ENCODE measurements around the gene CAMK1.
A peak's percentile ranks its signal among the peaks of the same experiment; 100 is the strongest.
"Not testable (repeated sequence)": the region's sequence is repeated elsewhere in the genome, so short reads cannot be mapped to it uniquely, and the experiment has no call there.

CAMK1 gene

GRCh38 chr3:9792405-9793160, 22.8 kb upstream of the CAMK1 start, which contains the start of the genes ARPC4 and TADA3:
TSS of gene ARPC4 (plus strand) at chr3:9793082. CDS start at chr3:9793122, 40 bp downstream.
TSS of gene TADA3 (minus strand) at chr3:9792473. CDS start at chr3:9791466, 1,007 bp downstream.
- peak; percentile 99 for DNase-seq

DNA sequence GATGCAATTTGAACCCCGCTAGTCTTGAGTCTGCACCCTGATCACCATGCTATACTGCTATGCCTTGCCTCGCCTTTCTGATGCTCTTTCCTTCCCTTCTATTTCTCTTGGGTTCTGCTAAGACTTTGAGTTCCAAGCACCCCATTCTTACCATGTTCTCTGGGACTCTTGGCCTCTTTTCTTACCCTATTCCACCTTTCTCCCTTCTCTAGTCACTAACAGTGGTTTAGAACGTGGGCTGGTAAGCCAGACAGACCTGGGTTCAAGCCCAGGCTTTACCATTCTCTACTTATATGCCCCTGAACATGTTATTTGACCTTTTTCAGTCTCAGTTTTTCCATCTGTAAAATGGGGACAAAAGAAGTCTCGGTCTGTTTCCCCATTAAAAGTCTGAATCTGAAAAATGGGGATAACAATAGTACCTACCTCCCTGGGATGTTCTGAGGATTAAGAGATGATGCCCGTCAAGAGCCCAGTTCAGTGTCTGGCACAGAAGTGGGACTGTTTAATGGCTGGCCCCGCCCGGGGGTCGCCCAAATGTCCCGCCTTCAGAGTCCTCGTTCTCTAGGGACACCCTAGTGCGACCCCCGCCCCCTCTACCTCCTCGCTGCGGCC, 22.1 kb upstream of the CAMK1 start:
- no peak for DNase-seq

DNA sequence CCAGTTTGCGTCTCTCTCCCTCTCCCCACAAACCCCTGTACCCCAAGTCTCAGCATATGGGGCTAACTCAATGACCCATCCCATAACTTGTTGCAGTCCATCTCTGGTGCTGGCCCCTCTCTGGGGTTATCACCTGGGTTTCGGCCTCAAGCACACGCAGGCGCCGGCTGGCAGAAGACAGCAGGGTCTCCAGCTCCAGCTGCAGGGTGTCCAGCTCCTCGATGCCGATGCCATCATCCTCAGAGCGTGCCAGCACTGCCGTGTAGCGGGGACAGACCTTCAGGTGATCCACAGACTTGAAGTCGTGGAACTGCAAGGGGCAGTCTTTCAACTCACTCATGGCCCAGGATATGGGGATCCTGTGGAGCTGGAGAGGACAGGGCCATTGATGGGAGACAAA, 21.4 kb upstream of the CAMK1 start:
- DNase-seq, result no peak

GRCh38 chr3:9787714-9788113, 18.0 kb upstream of the CAMK1 start:
- DNase-seq, result peak; percentile 38

GRCh38 chr3:9786825-9787669, 17.3 kb upstream of the CAMK1 start:
- DNase-seq, result peak; percentile 82

DNA sequence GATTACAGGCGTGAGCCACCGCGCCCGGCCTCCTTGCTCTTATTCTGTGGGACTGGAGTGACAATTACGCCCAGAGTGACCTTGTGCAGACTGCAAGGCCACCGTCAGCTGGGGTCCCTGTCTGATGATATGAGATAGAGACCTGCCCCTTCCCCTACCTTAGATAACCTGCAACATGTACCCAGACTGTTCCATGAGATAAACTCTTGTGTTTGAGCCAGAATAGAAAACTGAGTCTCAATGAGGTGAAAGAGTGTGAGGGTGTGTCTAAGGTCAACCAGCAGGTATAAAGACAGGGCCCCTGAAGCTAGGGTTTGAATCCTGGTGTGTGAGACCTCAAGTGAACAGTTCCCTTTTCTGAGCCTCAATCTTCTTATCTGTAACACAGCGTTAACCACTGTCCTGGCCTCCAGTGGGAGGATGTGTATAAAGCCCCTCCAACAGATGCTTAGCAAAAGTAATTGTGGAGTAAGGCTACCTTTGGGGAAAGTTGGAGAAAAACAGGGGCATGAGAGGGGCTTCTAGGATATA, 16.5 kb upstream of the CAMK1 start:
- DNase-seq, result peak; percentile 93

DNA sequence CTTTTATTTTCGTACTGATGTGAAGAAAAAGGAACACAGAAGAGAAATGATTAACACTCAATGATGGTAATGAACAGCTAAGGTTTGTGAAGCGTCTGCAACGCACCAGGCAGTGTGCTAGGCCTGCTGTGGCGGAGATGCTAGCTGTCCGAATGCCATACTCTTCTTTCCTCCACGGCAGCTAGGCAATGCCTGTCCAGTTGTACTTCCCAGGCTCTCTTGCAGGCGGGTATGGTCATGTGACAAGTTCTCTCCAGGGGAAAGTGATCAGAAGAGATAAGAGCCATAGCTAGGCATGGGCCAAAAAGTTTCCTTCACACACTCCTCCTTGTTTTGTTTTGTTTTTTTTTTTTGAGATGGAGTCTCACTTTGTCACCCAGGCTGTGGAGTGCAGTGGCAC, 15.9 kb upstream of the CAMK1 start:
- peak; percentile 84 for DNase-seq

GRCh38 chr3:9784965-9785364, 15.2 kb upstream of the CAMK1 start:
- DNase-seq, result no peak

DNA sequence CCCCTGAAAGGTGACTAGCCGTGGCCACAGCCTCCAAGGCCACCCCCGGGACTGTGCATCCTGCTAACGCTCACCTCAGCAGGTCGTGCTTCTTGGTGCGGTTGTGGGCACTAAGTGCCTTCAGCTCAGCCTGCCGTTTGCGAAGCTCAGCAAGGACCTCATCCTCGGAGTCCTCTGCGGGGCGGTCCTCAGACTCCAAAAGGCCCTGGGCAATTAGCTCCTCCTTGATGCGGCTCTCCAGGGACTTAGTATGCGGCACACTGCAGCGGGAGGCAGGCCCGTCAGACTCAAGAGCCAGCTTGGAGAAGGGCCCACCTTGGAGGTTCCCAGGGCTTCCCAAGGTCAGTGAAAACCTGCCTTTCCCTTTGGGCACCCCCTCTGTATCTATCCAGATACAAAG, 14.2 kb upstream of the CAMK1 start:
- DNase-seq, result no peak

DNA sequence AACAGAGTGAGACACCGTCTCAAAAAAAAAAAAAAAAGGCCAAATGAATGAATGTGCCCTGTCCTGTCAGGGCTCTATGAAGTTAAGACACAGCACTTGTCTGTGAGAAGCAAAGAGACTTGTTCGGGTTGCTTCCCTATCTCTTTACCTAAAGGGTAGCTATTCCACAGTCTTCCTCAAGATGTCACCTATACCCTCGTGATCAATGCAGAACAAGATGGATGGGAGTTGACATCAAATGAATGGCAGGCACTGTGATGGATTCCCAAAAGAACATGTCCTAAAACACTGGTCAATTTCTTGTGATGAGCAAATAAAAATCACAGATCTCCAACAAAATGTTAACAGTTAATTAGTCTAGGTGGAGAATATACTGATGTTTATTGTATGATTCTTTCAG, 13.0 kb upstream of the CAMK1 start:
- peak; percentile 77 for DNase-seq

GRCh38 chr3:9781978-9782603, 12.3 kb upstream of the CAMK1 start:
- peak; percentile 41 for DNase-seq

GRCh38 chr3:9781551-9781950, 11.8 kb upstream of the CAMK1 start:
- no peak for DNase-seq

DNA sequence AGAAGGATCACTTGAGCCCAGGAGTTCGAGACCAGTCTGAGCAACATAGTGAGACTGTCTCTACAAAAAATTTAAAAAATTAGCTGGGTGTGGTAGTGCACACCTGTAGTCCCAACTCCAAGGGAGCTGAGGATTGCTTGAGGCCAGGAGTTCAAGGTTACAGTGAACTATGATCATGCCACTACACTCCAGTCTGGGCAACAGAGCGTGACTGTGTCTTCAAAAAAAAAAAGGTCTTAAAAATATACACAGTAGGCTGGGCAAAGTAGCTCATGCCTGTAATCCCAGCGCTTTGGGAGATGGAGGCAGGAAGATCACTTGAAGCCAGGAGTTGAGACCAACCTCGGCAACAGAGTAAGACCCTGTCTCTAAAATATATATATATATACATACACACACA, 11.2 kb upstream of the CAMK1 start:
- DNase-seq, result no peak

DNA sequence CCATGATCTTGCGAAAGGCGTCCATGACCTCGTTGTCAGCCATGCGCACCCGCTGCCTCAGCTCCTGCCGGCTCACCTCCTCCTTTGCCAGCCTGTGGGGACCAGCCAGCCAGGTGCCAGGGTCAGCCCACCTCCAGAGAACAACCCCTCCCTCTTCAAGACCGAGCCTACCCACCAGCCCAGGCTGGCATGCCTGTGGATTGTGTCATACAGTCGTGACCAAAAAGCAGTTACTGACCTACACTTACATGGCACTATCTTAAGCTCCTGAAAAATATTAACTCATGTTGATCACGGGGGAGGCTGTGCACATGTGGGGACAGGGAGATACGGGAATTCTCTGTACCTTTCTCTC, 10.7 kb upstream of the CAMK1 start:
- peak; percentile 61 for DNase-seq

- peak; percentile 98 for DNase-seq
Measured at GRCh38 chr3:9779721-9780457, 10.1 kb upstream of the CAMK1 start.

- DNase-seq, result peak; percentile 44
Measured at GRCh38 chr3:9779075-9779593, 9.4 kb upstream of the CAMK1 start.

- DNase-seq, result peak; percentile 48
Measured at GRCh38 chr3:9778143-9779074, 8.7 kb upstream of the CAMK1 start.

DNA sequence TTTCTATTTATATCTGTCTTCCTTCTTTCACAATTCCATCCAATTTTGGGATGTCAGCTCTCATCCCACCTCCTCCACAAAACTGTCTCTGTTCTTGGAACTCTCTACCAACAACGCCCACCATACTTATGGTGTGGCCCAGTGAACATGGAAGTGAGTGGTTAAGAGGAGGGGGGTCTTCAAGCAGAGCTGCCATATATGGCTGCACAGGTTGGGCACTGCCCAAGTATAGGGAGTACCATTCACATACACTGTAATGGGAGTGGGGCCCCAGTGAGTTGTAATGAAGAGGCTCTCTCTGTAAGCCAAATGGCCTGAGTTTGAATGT, 7.9 kb upstream of the CAMK1 start:
- DNase-seq, result no peak

DNA sequence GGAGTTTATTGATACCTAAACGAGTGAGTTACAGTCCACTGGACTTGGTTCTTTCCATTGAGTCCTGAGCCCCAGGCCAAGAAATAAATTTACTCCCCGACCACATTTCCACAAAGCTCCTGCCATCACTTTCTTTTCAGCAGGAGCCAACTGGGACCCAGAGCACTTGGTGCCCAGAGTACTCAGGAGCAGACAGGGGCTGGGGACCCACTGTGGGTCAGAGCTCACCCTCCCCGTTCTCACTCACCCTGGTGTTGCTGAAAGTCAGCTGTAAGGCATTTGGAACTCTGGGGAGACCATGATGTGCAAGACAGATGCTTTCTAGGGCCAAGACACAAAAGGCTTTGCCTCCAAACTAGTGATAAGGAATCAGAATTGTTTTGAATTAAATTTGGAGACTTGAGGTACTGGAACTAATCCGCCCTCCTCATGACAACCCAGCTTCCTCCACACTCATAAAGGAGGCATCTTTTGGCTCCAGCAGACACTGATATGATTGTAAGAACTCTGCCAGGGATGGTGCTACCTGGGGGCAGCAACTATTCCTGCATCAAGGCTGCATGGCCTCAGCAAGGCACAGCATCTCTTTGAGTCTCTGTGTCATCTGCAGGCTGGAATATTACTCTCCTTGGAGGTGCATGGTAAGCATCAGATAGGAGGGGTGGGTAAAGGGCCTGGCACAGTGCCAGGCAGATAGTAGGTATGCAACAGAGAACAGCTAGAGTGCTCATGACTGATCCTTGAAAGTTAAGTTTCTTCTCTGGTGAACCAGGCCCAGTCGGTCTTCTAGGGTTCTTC, 7.3 kb upstream of the CAMK1 start:
- no peak for DNase-seq

- not testable (repeated sequence) for DNase-seq
Measured at GRCh38 chr3:9771007-9771406, 1.3 kb upstream of the CAMK1 start.
